ENCODE results near the gene S100A3. TPM values are rescaled to one million over a fixed set of nuclear protein-coding genes. Genes with fewer than 3 reads are reported as not detected.
"Not testable (repeated sequence)": the region's sequence is repeated elsewhere in the genome, so short reads cannot be mapped to it uniquely, and the experiment has no call there.

The S100A3 gene
- total RNA-seq, 2 donors from 2014 or later = not detected

GRCh38 chr1:153526132-153526543 is 22.9 kb downstream of the S100A3 start:
- intact Hi-C loops (cut with DNase I, micrococcal nuclease) = no loop called here
- no peak for DNase-seq
- peak; percentile 48 for ATAC-seq

GRCh38 chr1:153525088-153525728 is 23.9 kb downstream of the S100A3 start:
- intact Hi-C loops (cut with DNase I, micrococcal nuclease) = no loop called here
- DNase-seq = no peak
- no peak for ATAC-seq

GRCh38 chr1:153522353-153523048 is 26.6 kb downstream of the S100A3 start:
- DNase-seq; intact Hi-C loops (cut with DNase I, micrococcal nuclease); ATAC-seq: not testable (repeated sequence)

GRCh38 chr1:153521808-153522207 is 27.2 kb downstream of the S100A3 start:
- ATAC-seq; DNase-seq; intact Hi-C loops (cut with DNase I, micrococcal nuclease): not testable (repeated sequence)

GRCh38 chr1:153520818-153521476 is 28.1 kb downstream of the S100A3 start:
- DNase-seq = no peak
- ATAC-seq = no peak

GRCh38 chr1:153520137-153520691 is 28.8 kb downstream of the S100A3 start:
- intact Hi-C loops (cut with DNase I, micrococcal nuclease) = not testable (repeated sequence)
- ATAC-seq = peak; percentile 38
- peak; percentile 81 to 85 for DNase-seq

More at GRCh38 chr1:153520818-153521476, 28.1 kb downstream of the S100A3 start:
- intact Hi-C loops (cut with DNase I, micrococcal nuclease) = no loop called here

GRCh38 chr1:153519242-153519641 is 29.8 kb downstream of the S100A3 start:
- DNase-seq = no peak
- intact Hi-C loops (cut with DNase I, micrococcal nuclease) = loop anchor here in 1 of 2 donors (10.0 kb wide), 1 partner anchor 226 kb away; no protein-coding TSS in a partner anchor
- no peak for ATAC-seq

GRCh38 chr1:153515504-153516394 is 33.3 kb downstream of the S100A3 start:
- peak; percentile 91 for ATAC-seq
- peak; percentile 80 to 95 for DNase-seq
- intact Hi-C loops (cut with DNase I, micrococcal nuclease) = loop anchor here in 1 of 2 donors (10.0 kb wide), 1 partner anchor 229 kb away; no protein-coding TSS in a partner anchor

GRCh38 chr1:153513666-153514065 is 35.4 kb downstream of the S100A3 start:
- intact Hi-C loops (cut with DNase I, micrococcal nuclease) = loop anchor here in 1 of 2 donors (10.0 kb wide), 1 partner anchor 231 kb away; no protein-coding TSS in a partner anchor
- no peak for DNase-seq
- ATAC-seq = no peak

GRCh38 chr1:153513023-153513422 is 36.0 kb downstream of the S100A3 start:
- intact Hi-C loops (cut with DNase I, micrococcal nuclease) = loop anchor here in 1 of 2 donors (10.0 kb wide), 1 partner anchor 232 kb away; no protein-coding TSS in a partner anchor
- ATAC-seq (peak; percentile 18), DNase-seq (peak in 1 of 2 donors; percentile 52)

- DNase-seq (peak; percentile 83 to 90), ATAC-seq (peak; percentile 60)
- intact Hi-C loops (cut with DNase I, micrococcal nuclease) = loop anchor here in 1 of 2 donors (2.0 to 10.0 kb wide), 2 partner anchors 58 to 234 kb away; no protein-coding TSS in a partner anchor
Observed at GRCh38 chr1:153510984-153511410, 38.1 kb downstream of the S100A3 start.

GRCh38 chr1:153509729-153510354 is 39.2 kb downstream of the S100A3 start:
- peak; percentile 49 to 82 for DNase-seq
- intact Hi-C loops (cut with DNase I, micrococcal nuclease) = loop anchor here in 1 of 2 donors (2.0 to 10.0 kb wide), 2 partner anchors 59 to 235 kb away; no protein-coding TSS in a partner anchor
- ATAC-seq = peak; percentile 65

- intact Hi-C loops (cut with DNase I, micrococcal nuclease) = no loop called here
- ATAC-seq = no peak
- DNase-seq = no peak
Observed at GRCh38 chr1:153509036-153509435, 40.0 kb downstream of the S100A3 start.

- intact Hi-C loops (cut with DNase I, micrococcal nuclease) = no loop called here
- DNase-seq (no peak), ATAC-seq (no peak)
Observed at GRCh38 chr1:153507926-153508583, 41.0 kb downstream of the S100A3 start.

- intact Hi-C loops (cut with DNase I, micrococcal nuclease) = no loop called here
- ATAC-seq = peak; percentile 5
- DNase-seq = peak; percentile 48 to 72
Observed at GRCh38 chr1:153506831-153507413, 42.1 kb downstream of the S100A3 start.

GRCh38 chr1:153506386-153506785 is 42.7 kb downstream of the S100A3 start:
- no peak for ATAC-seq

GRCh38 chr1:153505576-153505975 is 43.5 kb downstream of the S100A3 start:
- DNase-seq (no peak), ATAC-seq (no peak)
- intact Hi-C loops (cut with DNase I, micrococcal nuclease) = no loop called here

More at GRCh38 chr1:153506386-153506785, 42.7 kb downstream of the S100A3 start:
- DNase-seq = no peak
- intact Hi-C loops (cut with DNase I, micrococcal nuclease) = no loop called here

All from left colon (tissue), 2 donors.